Right lobe of liver (tissue), 6 donors: ENCODE data around the gene FCER1G. TPM values are rescaled to one million over a fixed set of nuclear protein-coding genes. Genes with fewer than 3 reads are reported as not detected.

ENCODE experiments used
- ATAC-seq, 4 donors: fragments of 200-7000 bp; cut with Tn5 transposase; one replicate each; pipeline ENCODE4 v1.9.1; 2020; ENCODE audit warnings: mild to moderate bottlenecking in 4 of 4, moderate library complexity in 4 of 4
- DNase-seq, 3 donors: peaks; one replicate each; pipeline ENCODE4 v3.0.0-alpha.2; 2020
- H3K27ac ChIP-seq, 3 donors: fragments of 200-600 bp; one replicate each; pipeline ENCODE4 v1.8.0; 2022
- H3K27me3 ChIP-seq, 2 donors: fragments of 200-600 bp; one replicate each; pipeline ENCODE4 v1.8.0; 2022
- H3K36me3 ChIP-seq, 4 donors: fragments of 200-600 bp; sonication (generic) in 1 of 4; one replicate each; pipeline versions ENCODE4 v1.5.1 to v1.8.0; 2017 to 2022; ENCODE audit warnings: control low read depth in 1 of 4
- H3K4me1 ChIP-seq, 4 donors: fragments of 200-600 bp; sonication (generic) in 1 of 4; one replicate each; pipeline versions ENCODE4 v1.5.1 to v1.8.0; 2017 to 2022; ENCODE audit warnings: control low read depth in 1 of 4
- H3K4me3 ChIP-seq, 3 donors: fragments of 200-600 bp; one replicate each; pipeline ENCODE4 v1.8.0; 2022
- H3K9me3 ChIP-seq, 4 donors: fragments of 200-600 bp; sonication (generic) in 1 of 4; one replicate each; pipeline versions ENCODE4 v1.5.1 to v1.8.0; 2017 to 2022; ENCODE audit warnings: control low read depth in 1 of 4
- POLR2A ChIP-seq: fragments of 450-650 bp; IDR thresholded peaks from one replicate; pipeline ENCODE4 v1.6.1; 2017; ENCODE audit warnings: antibody characterized with exemption, mild to moderate bottlenecking
- WGBS: methylation state at CpG from one replicate; pipeline ENCODE4 v1.1.6; 2018; ENCODE audit warnings: low coverage, low lambda C conversion rate; ENCODE audit not compliant: insufficient coverage; ENCODE audit errors: missing lambda C conversion rate; 5-methylcytosine and 5-hydroxymethylcytosine counted together
- intact Hi-C, 2 donors: fragments of 100-400 bp; cut with DNase I; formaldehyde crosslinking; loops; one replicate each; pipeline versions ENCODE4 v1.11.2 to v1.14.1; 2022
- total RNA-seq, 6 experiments: library from RNA; depleted of rRNA in 2 of 6; stranded (reverse); fragments of >200 nt in 2 of 6; fragmentation: NEBNext Ultra II Directional in 3 of 6; extraction: Animal tissue kit (Norgen Biotek cat#: 25700) in 3 of 6; gene quantifications; one replicate each; pipeline versions ENCODE4 v1.1.0 to v1.2.4, GENCODE V29; 2016 to 2023
- TF ChIP-seq, protein P1 (sequence below), 4 donors: fragments of 200-600 bp in 3 of 4; fragments of 450-650 bp in 1 of 4; IDR thresholded peaks; one replicate each; pipeline versions ENCODE4 v1.5.1 to v1.8.0; 2016 to 2022; ENCODE audit warnings: antibody characterized with exemption in 4 of 4, mild to moderate bottlenecking in 2 of 4
- donor health status: DM: no; HTN: yes; CAD: no.
- donor health status: DM: no; HTN: no; CAD: no.
- donor health status: DM: no; HTN: no; CAD: no.
- donor health status: DM: no; HTN: yes; CAD: no.
- donor health status: DM: no; HTN: yes; CAD: no.

The FCER1G gene
- total RNA-seq, 6 experiments from 2014 or later, result 11.5 to 54.0 (median 19.0) TPM

- intact Hi-C loops, result loop anchor here (10.0 kb wide), 2 partner anchors 52 to 62 kb away; no protein-coding TSS in a partner anchor
- DNase-seq (no peak), ATAC-seq (no peak)
- Histone ChIP-seq H3K36me3 (peaks cover 0 to 72% (median 29%) of the 10 kb centered on the region in 4 donors), H3K4me1 (peaks cover 0 to 4% (median 0%) of the 10 kb centered on the region in 4 donors), H3K9me3 (no peaks in the 10 kb centered on the region), H3K4me3 (no peak overlapping the region), H3K27me3 (no peaks in the 10 kb centered on the region), H3K27ac (no peak overlapping the region)
- WGBS, result 85% methylated on average over 8 of the region's 9 CpGs
- TF ChIP-seq POLR2A, result no peak
- TF ChIP-seq, protein P1, sequence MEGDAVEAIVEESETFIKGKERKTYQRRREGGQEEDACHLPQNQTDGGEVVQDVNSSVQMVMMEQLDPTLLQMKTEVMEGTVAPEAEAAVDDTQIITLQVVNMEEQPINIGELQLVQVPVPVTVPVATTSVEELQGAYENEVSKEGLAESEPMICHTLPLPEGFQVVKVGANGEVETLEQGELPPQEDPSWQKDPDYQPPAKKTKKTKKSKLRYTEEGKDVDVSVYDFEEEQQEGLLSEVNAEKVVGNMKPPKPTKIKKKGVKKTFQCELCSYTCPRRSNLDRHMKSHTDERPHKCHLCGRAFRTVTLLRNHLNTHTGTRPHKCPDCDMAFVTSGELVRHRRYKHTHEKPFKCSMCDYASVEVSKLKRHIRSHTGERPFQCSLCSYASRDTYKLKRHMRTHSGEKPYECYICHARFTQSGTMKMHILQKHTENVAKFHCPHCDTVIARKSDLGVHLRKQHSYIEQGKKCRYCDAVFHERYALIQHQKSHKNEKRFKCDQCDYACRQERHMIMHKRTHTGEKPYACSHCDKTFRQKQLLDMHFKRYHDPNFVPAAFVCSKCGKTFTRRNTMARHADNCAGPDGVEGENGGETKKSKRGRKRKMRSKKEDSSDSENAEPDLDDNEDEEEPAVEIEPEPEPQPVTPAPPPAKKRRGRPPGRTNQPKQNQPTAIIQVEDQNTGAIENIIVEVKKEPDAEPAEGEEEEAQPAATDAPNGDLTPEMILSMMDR (IDR thresholded peaks at IDR 0.05), result no peak
Measured at GRCh38 chr1:161233102-161233501, 18.0 kb downstream of the FCER1G start.

GRCh38 chr1:161235957-161236775, 21.1 kb downstream of the FCER1G start:
- Histone ChIP-seq H3K9me3 (no peaks in the 10 kb centered on the region), H3K4me1 (peaks cover 0 to 7% (median 0%) of the 10 kb centered on the region in 4 donors), H3K27me3 (no peaks in the 10 kb centered on the region), H3K36me3 (peaks cover 0 to 44% (median 15%) of the 10 kb centered on the region in 4 donors), H3K27ac (peak overlapping the region in 2 of 3 donors; percentile 90 to 98), H3K4me3 (peak overlapping the region; percentile 38 to 73 (median 72))
- no peak for TF ChIP-seq POLR2A
- TF ChIP-seq, protein P1 (IDR thresholded peaks at IDR 0.05), result no peak
- DNase-seq (no peak), ATAC-seq (peak in 2 of 4 donors; percentile 5 to 7)
- 35% methylated on average over 2 of the region's 5 CpGs for WGBS
- intact Hi-C loops, result loop anchor here (10.0 kb wide), 2 partner anchors 49 to 59 kb away; no protein-coding TSS in a partner anchor

DNA sequence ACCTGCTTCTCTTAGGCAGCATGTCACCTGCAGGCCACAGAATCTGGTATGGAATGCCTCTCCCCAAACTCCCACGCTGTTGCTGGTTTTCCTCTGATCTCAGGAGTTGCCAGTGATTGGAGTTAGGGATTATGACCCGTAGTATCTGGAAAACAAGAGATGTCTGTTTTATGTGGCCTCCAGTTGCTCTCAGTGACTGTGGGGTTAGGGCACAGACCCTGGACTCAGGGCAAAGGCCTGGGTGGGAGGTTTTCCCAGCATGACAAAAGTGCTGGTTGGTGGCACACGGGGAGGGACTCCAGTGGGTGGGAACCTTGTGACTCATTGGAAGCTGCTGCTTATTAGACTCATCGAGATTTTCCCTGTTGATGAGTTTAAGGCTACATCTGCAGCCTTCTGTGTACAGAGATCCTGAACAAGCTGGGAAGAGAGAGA, 23.0 kb downstream of the FCER1G start, which contains the start of gene NR1I3:
NR1I3 (minus strand) TSS at position 165 of the 435 bp plus-strand sequence. CDS start 1,638 bp downstream, outside the sequence.
- Histone ChIP-seq H3K36me3 (peaks cover 0 to 25% (median 6%) of the 10 kb centered on the region in 4 donors), H3K27me3 (no peaks in the 10 kb centered on the region), H3K9me3 (no peaks in the 10 kb centered on the region), H3K27ac (peak within 1 kb of the TSS; percentile 73 to 98 (median 90)), H3K4me3 (peak within 1 kb of the TSS; percentile 38 to 73 (median 72)), H3K4me1 (peaks cover 0 to 7% (median 0%) of the 10 kb centered on the region in 4 donors)
- intact Hi-C loops, result loop anchor here (10.0 kb wide), 2 partner anchors 47 to 57 kb away; no protein-coding TSS in a partner anchor
- 20% methylated on average over 4 of the region's 4 CpGs for WGBS
- ATAC-seq (peak; percentile 90 to 99 (median 96)), DNase-seq (peak; percentile 81 to 96 (median 94))
- TF ChIP-seq, protein P1 (IDR thresholded peaks at IDR 0.05), result no peak
- peak; percentile 79 for TF ChIP-seq POLR2A

GRCh38 chr1:161241682-161242081, 26.6 kb downstream of the FCER1G start:
- no peak overlapping the region for H3K4me3 ChIP-seq
- no peak for ATAC-seq
- H3K4me1 ChIP-seq, result peaks cover 0 to 19% (median 2%) of the 10 kb centered on the region in 4 donors
- H3K9me3 ChIP-seq, result no peaks in the 10 kb centered on the region
- H3K27me3 ChIP-seq, result no peaks in the 10 kb centered on the region
- WGBS, result 83% methylated on average over 3 of the region's 3 CpGs
- H3K27ac ChIP-seq, result no peak overlapping the region
- DNase-seq, result no peak
- no peaks in the 10 kb centered on the region for H3K36me3 ChIP-seq
- no peak for TF ChIP-seq POLR2A
- intact Hi-C loops, result no loop called here

- H3K27me3 ChIP-seq, result no peaks in the 10 kb centered on the region
- DNase-seq (no peak), ATAC-seq (no peak)
- TF ChIP-seq POLR2A, result no peak
- TF ChIP-seq, protein P1 (IDR thresholded peaks at IDR 0.05), result no peak
- peaks cover 0 to 19% (median 2%) of the 10 kb centered on the region in 4 donors for H3K4me1 ChIP-seq
- intact Hi-C loops, result no loop called here
- 63% methylated on average over 2 of the region's 2 CpGs for WGBS
- no peaks in the 10 kb centered on the region for H3K9me3 ChIP-seq
- H3K4me3 ChIP-seq, result no peak overlapping the region
- H3K27ac ChIP-seq, result no peak overlapping the region
- no peaks in the 10 kb centered on the region for H3K36me3 ChIP-seq
Measured at GRCh38 chr1:161242313-161242712, 27.2 kb downstream of the FCER1G start.
